ENCODE results near the gene RAMP2.

The RAMP2 gene

DNA sequence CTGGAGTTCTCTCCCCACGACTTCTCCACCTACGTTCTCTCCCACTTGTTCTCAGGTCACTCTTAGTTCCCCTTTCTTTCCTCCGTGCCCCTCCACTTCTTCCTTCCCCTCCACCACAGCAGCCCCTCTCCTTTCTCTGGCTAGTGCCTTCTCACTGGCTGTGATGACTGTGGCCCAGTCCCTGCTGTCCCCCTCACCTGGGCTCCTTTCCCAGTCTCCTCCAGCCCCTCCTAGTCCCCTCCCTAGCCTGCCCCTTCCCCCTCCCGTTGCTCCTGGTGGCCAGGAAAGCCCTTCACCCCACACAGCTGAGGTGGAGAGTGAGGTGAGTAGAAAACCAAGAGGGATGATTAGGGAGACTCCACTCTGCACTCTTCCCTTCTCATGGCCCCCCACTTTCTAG lies 34.0 kb downstream of the RAMP2 start:
- DNase-seq (ENCODE audit: low read depth, low spot score), result no peak

DNA sequence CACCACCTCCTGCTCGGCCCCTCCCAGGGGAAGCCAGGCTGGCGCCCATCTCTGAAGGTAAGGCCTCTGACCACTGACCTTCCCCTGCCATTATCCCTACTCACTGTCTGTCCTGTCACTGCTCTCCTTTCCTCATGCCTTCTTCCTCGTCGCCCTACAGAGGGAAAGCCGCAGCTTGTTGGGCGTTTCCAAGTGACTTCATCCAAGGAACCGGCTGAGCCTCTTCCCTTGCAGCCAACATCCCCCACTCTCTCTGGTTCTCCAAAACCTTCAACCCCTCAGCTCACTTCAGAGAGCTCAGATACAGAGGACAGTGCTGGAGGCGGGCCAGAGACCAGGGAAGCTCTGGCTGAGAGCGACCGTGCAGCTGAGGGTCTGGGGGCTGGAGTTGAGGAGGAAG lies 34.4 kb downstream of the RAMP2 start:
- DNase-seq (ENCODE audit: low read depth, low spot score), result no peak

DNA sequence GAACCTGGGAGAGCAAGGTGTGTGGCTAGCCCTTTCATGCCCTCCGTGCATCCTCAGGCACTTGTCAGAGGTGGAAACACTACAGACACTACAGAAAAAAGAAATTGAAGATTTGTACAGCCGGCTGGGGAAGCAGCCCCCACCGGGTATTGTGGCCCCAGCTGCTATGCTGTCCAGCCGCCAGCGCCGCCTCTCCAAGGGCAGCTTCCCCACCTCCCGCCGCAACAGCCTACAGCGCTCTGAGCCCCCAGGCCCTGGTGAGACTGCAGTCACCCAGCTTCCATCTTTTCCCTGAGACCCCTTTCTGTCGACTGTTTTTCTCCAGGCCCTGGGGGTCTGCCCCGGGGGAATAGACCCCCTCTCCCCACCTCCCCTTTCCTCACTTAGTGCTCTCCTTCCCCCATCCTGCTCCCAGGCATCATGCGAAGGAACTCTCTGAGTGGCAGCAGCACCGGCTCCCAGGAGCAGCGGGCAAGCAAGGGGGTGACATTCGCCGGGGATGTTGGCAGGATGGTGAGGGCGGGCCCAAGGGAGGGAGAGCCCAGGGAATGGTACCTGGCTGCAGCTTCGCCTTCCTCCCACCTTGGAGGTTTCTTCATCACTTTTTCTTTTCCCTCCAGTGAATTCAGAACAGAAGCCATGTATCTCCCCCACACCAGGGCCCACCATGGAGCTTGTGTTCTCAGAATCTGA lies 35.2 kb downstream of the RAMP2 start:
- DNase-seq (ENCODE audit: low read depth, low spot score), result no peak

DNA sequence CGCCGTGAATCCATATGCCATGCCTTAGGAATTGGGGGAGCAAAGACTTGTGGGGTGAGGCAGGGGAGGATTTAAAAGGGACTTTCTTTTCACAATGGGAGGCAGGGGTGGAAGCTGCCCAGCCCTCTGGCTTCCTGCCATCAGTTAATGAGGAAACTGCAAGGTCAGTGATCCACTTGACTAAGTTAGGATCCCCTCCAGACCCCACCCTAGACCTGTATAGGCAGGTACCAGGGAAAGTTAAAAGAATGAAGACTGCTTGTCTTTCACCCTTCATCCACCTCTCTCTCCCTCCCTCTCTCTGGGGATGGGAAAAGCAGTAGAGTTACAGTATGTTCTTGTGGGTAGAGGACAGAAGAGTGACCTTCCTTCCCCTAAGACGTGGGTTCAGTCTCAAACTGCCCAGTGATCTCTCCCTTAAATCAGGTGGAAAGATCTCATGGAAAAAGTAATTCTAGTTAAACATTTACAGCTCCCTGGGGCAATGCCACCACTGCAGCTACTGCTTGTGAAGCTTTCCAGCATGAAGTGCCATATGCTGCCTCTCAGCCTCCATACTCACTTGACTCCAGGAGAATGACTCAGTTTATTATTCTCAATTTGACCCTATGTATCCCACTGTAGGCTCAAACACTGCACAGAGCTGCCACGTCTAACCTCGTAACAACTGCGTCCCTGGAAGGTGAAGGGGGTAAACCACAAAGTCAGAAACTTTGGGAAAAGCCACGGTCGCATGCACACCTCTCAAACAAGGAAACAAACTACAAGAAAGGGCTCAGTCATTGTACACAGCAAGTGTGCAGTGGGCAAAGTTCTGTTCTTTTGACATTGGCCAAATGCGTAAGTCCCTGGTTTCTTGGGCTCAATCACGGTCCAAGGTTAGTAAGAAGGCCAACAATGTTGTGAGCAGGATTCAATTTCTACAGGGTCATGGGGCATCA lies 36.3 kb downstream of the RAMP2 start:
- DNase-seq (ENCODE audit: low read depth, low spot score), result no peak

DNA sequence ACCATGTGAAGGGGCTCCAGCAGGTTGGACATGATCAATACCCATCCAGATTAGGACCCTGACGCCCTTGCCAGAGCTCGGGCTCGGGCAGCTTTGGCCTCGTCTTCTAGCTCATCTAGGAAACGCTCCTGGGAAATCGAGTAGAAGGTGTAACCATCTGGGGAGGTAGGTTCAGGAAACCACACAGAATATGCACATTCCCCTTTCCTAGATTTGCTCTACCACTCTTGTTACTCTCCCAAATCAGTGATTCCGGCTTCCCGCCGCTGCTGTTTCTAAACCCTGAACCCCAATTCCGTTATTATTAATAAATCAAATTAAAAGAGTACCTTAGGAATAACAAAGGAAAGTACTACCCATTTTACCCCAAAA lies 37.0 kb downstream of the RAMP2 start:
- DNase-seq (ENCODE audit: low read depth, low spot score), result no peak

DNA sequence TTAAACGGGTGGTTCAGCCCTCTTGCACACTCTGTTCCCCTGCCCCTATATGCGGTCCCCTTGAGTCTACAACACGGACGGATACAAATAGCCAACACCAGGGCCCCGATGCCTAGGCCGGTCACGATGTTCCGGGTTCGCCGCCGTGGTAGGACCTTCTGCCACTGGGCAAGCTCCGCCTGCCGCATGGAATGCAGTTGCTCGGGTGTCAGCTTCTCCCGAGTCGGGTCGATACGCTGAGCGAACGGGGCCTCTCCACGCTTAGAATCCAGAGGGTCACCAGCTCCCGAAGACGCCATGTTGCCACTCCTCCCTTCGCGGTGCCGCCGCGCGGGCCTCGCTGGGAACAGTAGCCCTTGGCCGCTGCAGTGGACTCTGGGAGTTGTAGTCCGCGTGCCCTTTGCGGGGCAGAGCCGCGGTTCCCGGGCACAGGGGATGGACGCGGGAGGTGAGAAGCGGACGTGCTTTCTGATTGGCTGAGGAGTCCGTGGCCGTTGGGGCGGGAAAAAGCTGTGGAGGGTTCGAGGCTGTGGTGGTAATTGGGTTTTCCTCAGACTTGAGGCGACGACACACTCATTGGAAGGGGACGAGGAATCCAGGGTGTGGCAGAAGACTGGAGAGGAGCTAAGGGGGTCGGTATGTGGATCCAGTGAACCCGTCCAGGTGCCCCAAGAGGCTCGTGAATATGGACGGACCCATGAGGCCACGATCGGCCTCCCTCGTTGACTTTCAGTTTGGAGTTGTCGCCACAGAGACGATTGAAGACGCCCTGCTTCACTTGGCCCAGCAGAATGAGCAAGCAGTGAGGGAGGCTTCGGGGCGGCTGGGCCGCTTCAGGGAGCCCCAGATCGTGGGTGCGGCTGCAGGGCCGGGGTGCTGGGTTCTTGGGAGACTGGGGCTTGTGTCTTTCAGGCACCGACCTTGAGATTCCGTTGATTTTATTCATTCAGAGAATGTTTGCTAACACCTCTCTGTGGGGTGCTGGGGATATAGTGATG lies 37.7 kb downstream of the RAMP2 start, which contains the start of the genes CNTD1 and COA3:
TSS of gene CNTD1 (plus strand) at position 479 of the 998 bp plus-strand sequence. CDS start at position 686, 207 bp downstream.
TSS of gene COA3 (minus strand) at position 322 of the 998 bp plus-strand sequence. CDS start at position 299, 23 bp downstream.
- DNase-seq (ENCODE audit: low read depth, low spot score), result peak; percentile 60

DNA sequence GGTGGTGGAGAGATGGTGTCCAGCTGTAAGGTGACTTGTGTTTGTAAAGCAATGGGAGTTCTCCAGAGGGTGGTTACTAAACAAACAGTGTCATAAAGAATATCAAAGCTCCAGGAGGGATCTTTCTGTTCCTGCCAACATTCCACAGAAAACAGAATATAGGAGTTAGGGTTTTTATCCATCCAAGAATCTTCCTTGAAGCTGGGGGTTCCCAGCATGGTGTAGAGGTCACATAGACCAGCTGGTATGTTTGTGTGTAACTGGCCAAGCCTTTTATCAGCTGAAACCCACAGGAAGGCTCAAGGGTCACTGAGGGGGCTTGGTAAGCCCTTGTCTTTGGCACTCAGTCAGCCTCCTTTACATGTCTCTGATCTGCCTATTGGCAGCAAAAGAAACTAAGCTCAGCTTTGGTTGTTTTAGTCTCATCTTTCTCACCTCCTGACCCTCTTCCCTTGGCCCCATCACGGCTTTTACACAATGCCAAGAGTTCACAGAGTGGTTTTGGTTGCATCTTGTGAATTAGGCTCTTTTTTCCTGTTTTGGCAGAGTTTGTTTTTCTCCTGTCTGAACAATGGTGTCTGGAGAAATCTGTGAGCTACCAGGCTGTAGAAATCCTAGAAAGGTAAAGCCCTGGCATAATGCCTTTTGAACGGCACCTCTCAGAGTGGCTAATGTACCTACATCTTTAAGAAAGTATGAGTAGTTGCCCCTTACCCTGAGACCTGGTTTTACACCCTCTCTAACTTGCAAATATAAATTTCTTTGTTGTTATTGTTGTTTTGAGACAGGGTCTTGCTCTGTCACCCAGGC lies 42.3 kb downstream of the RAMP2 start:
- no peak for DNase-seq (ENCODE audit: low read depth, low spot score)

DNA sequence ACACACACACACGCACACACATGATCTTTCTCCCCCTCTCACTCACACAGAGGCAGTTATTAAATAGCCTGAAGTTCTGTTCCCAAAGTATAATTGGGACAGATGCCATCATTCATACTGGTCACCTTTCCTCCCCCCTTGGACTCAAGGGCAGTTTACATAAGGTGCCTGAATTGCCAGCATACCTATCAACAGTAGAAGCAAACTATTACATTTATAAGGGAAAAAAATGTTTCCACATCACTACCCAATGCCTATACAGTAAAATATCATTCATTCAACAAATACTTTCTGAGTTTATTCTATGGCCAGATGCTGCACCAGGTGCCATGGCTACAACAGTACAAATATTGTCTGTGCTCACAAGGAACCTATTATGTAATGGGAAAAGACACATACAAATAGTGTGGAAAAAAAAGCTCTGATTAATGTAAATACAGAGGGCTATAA lies 43.9 kb downstream of the RAMP2 start:
- DNase-seq (ENCODE audit: low read depth, low spot score), result no peak

DNA sequence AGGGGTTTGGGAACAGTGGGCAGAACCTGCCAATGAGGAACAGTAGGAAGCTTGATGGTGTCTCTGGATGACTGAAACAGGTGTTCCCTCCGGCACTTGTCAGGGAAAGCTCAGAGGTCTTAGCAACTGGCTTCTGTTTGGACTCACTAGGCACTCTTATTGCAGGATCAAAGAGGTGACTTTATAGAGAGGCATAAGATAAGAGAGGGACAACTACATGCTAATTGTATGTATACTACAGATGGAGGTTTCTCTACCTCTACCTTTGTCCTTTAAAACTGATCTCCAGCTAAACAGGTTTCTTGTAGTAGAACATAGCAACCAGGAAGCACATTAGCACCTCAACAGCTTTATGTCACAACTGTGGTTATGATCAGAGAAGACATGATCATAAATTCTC lies 45.2 kb downstream of the RAMP2 start:
- DNase-seq (ENCODE audit: low read depth, low spot score), result no peak

DNA sequence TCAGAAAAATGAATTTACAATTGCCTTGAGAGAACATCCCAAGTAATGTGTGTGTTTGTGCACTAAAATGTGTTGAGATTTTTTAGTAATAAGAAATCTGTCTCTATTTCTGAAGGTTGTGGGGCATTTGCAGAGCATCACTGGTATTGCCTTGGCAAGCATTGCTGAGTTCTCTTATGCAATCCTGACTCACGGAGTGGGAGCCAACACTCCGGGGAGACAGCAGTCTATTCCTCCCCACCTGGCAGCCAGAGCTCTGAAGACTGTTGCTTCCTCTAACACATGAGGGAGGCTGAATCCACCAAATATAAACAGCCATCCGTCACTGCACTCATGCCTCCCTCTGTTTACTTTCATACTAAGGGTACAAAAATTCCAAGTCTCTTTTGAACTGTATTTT lies 48.2 kb downstream of the RAMP2 start:
- DNase-seq (ENCODE audit: low read depth, low spot score), result no peak

Measured in activated naive CD8-positive, alpha-beta T cell treated with anti-CD3 and anti-CD28 coated beads, Interleukin-2, amount 50 U/mL, for 16 hours (primary cell).